IPS-NIHi7 (cell line): ENCODE results near the gene TBX5.
"Not testable (repeated sequence)": the region's sequence is repeated elsewhere in the genome, so short reads cannot be mapped to it uniquely, and the experiment has no call there.

Experiments
- DNase-seq: peaks from one replicate; pipeline ENCODE4 v3.0.0; 2012; ENCODE audit warnings: mixed read lengths; ENCODE audit errors: extremely low spot score

Gene TBX5

DNA sequence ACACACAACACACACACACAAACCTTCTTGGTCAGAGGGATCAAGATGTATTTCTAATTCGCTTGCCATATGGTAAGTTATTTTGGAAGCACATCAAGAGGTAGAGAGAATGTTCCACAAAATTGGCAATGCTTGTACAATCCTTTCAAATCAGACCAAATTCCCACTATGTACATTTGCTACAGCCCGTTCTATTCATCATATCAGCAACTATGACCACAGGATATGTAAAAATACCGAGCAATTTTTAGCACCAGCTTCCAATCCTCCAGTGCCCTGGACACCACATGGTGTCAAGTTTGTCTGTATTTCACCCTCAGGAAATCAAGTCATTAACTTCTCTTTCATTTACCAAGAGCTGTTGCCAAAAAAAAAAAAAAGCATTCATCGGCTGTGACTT is 21.2 kb downstream of the TBX5 start:
- no peak for DNase-seq

DNA sequence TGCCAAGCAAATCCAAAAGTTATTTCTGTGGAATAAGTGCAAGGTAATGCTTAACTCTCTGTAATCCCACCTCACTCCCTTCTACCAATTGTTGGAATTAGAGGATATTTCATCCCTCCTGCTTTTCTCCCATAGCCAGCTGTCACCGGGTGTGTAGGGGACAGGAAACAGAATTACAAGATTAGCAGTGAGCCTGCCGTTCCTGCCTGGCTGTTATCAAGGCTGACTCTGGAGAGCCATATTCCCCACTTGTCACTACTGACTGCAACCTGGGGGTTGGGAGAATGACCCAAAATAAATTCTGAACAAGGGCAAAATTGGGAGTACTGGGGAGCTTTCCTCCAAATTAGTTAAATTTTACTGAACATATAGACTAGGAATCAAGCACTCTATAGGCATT is 24.8 kb downstream of the TBX5 start:
- DNase-seq: no peak

DNA sequence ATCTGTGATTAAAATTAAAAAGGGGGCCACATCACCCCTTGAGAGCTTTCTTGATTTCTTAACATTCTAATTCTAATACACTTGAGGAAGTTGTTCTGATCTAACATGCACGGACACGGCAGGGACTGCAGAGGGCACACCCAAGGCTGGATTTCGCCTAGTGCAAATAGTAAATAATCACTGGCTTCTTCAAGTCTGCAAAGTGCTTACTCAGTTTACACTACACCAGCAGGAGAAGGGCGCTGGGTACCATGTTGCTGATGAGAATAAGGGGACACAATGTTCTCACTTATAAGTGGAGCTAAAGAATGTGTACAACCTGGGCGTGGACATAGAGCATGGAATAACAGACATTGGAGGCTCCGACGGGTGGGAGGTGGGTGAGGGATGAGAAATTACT is 34.2 kb downstream of the TBX5 start:
- no peak for DNase-seq

DNA sequence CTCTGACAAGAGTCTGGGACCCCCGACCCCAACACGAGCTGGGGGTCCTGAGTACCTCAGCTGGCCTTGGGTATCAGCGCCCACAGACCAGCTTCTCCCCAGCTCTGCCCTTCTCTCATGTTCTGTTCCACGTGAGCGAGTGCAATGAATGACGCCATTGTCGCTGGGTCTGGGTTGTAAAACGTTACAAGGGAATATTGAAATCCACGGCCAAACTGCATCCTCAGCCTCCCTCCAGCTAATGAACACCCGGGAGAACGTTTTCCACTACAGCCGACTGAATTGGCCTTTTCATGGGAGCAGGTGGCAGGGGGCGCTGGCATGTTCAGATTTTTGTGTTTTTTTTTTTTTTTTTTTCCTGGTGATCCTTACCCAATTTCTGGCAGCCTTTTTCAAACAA is 34.7 kb downstream of the TBX5 start:
- DNase-seq: no peak

DNA sequence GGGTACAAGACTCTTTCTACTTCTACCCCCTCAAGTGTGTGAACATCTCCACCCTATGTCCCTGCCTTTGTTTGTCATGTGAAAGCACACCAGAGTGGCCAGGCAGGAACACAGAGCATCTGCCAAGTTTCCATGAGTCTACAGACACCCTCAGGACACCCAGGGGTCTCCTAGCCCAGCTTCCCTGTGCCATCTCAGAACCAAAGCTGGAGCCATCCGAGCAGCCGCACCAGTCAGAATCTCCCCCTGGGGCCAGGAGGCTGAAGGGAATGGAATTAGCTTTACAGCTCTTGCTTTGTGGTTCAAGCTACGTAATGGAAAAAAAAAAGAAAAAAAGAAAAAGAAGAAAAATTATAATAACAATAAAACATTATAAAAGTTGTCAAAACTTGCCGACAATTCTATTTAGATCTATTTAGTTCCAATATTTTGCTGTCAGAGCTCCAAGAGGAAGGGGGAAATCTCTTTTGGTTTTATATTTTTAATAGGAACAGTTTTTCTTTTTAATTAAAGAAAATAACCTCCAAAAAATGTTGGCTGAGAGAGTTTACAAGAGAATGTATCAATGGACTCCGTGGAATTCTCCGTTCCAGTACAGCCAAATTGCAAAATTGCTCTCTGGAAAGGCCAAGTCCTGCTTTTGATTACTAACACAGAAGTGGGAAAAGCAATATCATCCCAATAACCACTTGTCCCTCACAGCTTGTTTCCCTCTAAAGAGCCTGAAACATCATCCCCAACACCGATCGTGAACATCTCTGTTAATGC is 37.1 kb downstream of the TBX5 start:
- no peak for DNase-seq

DNA sequence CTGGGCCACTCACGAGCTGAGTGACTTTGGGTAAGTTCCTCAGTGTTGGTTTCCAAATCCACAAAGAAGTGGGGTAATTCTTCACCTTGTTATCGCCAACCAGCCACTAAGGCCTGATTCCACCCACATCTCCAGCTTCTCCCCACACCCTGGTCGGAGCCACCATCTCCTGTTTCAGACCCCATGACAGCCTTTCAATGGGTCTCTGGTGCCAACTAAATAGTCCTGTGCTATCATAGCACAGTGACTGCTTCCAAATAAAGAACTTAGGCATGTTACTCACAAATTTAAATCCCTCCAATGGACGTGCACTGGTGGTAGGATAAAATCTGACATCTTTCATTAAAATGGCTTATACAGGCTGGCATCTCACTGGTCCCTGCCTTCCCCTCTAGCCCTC is 44.0 kb downstream of the TBX5 start:
- DNase-seq: no peak

DNA sequence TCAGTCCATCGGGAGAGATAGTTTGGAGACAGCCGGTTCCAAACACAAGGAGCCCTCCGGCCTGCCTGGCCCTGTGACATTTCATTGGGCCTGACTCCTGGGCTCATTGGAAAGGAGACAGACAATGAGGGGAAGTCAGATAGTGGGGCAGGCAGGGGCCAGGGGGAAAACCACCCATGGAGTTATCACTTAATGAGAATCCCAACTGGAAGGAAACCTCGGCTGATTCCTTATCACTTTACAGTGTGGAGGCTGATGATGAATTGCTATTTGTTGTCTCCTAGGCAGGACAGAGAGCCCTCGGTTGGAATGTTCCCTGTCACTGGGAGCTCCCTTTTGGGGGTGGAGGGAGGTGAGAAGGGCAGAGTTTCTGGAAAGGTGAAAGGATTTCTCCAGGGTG is 44.4 kb downstream of the TBX5 start:
- peak; percentile 29 for DNase-seq

DNA sequence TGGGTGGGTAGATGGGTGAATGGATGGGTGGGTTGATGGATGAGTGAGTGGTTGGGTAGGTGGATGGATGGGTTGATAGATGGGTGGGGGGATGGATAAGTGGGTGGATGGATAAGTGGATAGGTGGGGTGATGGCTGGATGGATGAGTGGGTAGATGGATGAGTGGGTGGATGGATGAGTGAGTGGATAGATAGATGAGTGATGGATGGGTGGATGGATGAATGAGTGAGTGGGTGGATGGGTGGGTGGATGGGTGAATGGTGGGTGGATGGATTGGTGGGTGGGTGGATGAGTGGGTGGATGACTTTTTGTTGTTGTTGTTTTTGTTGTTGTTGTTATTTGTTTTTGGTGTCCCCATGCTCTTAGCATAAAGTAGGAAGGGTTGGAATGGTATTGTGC is 45.5 kb downstream of the TBX5 start:
- no peak for DNase-seq

DNA sequence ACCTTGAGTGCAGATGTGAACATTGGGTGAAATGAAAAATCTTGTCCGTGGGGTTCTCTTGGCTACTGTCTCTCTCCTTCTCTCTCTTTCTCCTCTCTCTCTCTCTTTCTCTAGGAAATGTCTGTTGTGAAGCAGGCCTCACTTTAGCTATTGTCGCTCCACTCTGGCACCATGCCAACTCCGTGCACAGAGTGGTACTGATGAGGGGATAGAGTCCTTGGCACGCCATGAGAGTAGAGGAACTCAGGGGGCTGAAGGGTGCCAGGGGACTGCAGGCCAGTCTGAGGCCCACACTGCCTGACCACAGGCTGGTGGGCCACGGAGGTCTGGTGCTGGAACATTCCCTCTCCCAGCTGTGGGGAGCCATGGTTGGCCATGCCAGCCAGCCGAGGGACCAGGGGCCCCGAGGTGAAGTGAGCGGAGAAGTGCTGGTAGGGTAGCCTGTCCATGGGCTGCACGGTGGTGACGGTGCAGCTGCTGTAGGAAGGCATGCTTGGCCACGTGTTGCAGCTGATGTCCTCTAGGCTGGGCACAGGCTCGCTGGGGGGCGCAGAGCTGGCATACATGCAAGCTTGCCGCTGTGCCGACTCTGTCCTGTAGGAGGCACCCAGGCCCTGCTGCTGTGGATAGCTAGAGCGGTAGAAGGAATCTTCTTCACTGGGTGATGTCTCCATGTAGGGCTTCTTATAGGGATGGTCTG is 50.4 kb downstream of the TBX5 start:
- peak; percentile 84 for DNase-seq

DNA sequence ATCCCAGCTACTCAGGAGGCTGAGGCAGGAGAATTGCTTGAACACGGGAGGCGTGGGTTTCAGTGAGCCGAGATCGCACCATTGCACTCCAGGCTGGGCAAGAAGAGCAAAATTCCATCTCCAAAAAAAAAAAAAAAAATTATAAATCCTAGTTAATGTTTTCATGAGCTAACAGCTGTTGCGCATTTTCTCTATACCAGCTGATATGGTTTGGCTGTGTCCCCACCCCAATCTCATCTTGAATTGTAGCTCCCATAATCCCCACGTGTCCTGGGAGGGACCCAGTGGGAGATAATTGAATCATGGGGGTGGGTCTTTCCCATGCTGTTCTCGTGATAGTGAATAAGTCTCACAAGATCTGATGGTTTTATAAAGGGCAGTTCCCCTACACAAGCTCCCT is 56.7 kb downstream of the TBX5 start:
- not testable (repeated sequence) for DNase-seq

DNA sequence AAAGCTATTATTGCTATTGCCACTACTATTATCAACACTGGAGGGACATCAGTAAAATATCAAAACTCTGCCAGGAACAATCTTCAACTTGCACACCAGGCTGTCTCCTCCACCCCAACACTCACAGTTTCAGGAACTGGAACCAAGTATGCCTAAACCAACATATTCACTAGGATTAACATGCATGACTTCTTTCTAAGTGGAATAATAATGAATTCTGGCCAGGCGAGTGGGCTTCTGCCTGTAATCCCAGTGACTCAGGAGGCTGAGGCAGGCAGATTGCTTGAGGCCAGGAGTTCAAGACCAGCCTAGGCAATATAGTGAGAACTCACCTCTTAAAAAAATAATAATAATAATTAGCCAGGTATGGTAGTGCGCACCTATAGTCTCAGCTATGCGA is 58.1 kb downstream of the TBX5 start:
- DNase-seq: no peak

DNA sequence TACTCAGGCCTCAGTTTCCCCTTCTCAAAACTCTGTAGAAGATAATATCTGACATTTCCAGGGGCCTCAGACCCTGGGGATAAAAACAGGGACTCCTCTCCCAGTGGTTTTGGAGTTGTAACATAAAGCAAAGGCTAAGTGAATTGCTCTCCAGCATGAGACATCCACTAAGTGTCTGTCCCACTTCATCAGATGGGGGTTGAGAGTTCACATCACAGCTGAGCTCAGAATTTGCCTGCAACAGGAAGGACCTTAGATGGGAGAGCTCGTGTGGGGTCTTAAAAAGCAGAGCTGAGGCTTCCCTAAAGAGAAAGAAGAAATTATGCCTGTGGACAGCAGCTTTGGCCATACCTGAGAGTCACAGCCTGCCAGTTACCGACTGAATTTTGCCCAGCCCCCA is 61.1 kb downstream of the TBX5 start:
- DNase-seq: no peak

DNA sequence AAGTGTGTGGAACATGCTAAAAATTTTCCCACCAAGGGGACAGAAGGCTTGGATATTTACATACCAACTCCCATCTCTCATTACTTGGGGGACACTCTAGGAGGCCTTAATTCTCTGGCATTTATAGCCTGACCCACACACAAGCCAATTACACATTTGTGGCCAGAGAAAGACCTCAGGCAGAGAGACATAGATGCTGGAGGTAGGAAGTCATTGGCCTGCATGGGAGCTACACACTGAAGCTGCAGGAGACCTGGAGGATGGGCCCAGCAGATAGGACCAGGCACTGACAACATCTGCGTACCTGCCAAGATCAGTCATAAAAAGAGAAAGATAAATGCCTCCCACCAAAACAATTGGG is 61.7 kb downstream of the TBX5 start:
- no peak for DNase-seq

DNA sequence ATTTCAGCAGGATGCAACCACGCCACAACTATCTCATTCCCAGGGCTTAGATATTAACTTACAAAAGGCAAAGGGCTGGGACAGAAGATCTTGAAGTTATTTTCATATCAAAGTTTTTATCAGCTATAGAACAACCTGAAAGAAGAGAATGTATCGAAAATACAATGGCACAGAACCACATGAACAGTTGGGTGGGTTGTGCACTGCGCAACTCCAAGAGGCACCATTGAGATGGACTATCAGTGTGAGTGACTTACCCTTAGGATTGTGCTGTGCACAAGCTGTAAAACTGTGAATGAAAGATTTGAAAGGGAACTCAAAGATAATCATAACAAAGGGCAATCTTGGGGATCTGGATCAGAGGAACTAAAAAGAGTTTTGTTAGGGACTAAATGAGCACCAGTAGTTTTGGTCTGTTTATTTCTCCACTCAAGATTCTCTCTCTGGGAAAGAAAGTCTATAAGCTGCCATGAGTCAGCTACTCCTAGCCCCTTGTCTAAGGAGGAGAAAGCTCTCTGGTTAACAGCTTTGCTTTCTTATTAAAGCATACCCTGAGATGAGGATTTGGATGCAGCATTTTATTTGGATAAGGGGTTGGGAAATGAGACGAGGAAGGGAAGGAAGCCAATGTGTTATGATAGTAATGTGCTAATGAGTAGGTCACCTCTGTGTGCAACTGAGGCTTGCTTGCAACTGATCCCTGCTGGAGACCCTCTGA is 62.2 kb downstream of the TBX5 start:
- DNase-seq: no peak

DNA sequence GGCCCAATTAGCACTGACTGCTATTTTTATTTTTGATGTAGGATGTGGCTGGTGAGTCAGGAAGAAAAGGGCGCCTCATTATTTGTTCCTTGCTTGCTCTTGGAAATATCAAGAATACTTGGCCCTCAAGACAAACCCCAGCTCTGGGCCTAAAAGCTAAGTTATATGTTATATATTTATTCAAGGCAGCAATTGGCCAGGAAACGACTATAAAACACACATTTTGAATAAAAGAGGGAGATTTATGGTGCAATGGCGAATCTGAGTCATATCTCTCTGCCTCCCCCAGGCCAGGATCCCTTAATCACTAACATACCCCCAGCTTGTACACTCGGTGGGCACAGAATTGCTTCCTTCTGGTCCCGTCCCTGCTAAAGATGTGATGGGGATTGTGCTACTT is 63.3 kb downstream of the TBX5 start:
- DNase-seq: no peak

DNA sequence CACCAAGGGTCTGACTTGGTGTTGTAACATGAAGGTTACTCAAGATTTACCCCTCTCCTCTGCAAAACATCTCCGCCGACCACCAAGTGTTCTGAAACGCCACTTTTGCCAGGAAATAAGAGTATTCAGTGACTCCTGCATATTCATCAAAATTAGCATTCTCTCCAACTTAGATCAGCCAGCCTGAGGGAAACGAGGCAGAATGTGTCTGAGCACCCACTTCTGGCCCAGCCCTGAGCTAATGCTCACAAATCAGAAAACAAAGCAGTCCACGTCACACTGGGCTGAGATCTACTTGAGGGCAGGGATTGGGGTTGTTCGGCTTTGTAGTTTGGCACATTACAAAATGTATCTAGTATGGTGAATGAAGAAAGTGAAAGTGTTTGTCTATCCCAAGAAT is 64.3 kb downstream of the TBX5 start:
- DNase-seq: no peak

DNA sequence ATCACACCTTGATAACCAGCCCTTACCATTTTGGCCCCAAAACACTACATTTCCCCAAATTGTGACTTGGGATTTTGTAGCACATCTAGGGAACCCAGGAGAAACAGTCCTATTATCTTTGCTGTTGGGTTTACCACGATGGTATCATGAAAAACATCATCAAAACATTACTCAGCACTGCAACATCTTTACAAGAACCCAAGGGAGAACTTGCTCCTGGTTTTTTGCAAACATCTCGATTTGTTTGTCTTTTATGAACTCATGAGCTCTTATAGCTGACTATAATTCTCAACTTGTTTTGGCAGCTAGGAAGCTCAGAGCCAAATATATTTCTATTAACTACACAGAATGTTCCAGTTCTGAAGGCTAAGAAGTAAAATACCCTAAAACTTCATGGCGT is 65.7 kb downstream of the TBX5 start:
- DNase-seq: no peak

DNA sequence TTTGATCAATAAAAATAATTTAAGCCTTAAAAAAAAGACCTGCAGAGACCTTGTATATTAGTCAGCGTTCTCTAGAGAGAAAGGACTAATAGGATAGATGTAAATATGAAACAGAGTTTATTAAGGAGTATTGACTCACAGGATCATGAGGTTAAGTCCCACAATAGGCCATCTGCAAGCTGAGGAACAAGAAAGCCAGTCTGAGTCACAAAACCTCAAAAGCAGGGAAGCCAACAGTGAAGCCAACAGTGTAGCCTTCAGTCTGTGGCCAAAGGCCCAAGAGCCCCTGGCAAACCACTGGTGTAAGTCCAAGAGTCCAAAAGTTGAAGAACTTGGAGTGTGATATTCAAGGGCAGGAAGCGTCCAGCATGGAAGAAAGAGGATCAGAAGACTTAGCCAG is 66.3 kb downstream of the TBX5 start:
- no peak for DNase-seq

DNA sequence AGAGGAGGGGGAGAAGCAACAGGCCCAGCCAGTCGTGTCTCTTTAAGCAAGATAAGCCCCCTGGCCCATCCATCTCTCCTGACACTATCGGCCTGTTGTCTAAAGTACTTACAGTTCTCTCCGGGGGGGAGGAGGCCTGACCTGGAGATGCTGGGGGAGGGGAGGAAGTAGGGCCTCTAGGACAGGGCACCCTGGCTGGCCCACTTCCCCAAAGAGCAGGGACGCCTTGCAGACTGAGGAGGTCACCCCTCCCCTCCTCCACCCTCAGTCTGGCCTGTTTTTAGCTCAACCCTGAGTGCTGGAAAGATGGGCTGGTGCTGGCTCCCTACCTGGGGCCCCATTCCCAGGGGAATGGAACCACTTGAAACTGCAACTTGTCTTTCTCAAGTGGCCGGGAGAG is 70.3 kb downstream of the TBX5 start:
- DNase-seq: peak; percentile 64

DNA sequence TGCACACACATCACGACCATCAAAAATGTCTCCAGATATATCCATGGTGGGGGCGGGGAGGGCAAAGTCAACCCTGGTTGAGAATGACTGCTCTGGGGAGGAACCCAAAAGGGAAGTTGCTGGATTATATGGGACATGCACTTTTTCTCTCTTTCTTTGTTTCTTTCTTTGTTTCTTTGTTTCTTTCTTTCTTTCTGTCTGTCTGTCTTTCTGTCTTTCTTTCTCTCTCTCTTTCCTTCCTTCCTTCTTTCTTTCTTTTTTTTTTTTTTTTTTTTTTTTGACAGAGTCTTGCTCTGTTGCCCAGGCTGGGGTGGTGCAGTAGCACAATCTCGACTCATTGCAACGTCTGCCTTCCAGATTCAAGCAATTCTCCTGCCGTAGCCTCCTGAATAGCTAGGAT is 71.5 kb downstream of the TBX5 start:
- DNase-seq: no peak

DNA sequence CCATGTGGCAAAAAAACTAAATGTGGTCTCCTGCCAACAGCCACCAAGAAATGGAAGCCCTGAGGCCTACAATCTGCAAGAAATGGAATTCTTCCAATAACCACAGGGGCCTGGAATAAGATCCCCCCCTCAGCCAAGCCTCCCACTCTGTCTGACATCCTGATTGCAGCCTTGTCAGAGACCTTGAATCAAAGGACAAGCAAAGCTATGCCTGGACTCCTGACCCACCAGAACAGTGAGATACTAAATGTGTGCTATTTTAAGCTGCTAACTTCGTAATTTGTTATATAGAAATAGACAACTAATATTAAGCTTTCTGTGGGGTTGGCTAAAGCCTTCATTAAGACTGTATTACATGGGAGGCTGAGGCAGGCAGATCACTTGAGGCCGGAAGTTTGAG is 77.7 kb downstream of the TBX5 start:
- DNase-seq: no peak

DNA sequence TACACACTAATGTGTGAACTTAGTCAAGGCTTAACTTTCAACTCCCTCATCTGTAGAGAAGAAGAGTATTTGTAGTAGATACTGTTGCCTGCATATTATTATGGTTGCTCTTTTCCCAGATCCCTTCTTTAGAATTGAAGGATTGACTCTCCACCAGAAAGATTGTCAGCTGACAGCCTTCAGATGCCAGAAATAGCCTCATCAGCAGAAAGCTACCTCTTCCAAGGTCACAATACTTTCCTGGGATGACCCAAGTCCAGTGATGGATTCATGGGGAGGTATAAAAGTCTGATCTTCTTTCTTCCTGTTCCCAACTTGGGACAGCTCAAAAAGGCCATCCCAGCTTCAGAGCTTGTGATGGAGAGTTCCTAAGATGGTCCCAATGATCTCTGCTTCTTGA is 78.2 kb downstream of the TBX5 start:
- DNase-seq: no peak

DNA sequence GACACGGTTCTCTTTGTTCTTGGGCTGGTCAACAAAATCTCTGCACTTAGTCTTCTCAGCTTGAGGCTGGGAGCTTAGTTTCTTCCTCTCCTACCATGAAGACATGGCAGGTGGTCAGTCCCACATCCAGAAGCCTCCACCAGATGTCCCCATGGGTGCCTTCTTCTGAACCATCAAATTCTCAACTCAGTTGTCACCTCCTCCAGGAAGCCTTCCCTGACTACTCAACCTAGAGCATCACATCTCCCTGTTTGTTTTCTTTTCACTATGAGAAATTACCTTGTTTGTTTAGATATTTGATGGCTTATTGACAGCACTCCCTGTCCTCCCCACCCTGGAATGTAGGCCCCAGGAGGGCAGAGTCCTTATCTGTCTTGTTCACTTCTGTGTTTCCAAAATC is 84.4 kb downstream of the TBX5 start:
- no peak for DNase-seq
